Measurements from ENCODE around the gene SVOP. TPM values are rescaled to one million over a fixed set of nuclear protein-coding genes. Genes with fewer than 3 reads are reported as not detected.

The SVOP gene
- total and polyA plus RNA-seq, 2 of the 4 experiments (the other 2 are of a cell fraction): not detected

DNA sequence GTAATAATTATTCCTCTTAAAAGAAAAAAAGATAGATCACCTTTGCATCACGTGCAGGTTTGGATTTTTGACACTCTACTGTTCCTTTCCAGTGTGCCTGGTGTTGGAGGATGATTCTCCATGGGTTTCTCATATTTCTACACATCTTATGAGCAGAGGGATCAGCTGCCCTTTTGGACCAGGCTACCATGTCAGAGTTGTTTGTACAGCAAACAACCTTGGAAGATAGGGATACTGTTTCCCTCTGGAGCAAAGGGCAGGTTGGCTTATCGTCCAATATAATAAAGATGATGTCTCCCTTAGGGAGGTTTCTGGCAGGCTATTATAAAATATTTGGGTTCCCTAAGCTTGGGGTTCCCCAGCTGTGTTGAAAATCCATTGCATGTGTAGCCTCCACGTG lies 98.9 kb downstream of the SVOP start:
- no peak for TF ChIP-seq CTCF (conservative IDR thresholded peaks at IDR 0.05; ENCODE audit: low read depth, low read length)
- TF ChIP-seq, protein P1, sequence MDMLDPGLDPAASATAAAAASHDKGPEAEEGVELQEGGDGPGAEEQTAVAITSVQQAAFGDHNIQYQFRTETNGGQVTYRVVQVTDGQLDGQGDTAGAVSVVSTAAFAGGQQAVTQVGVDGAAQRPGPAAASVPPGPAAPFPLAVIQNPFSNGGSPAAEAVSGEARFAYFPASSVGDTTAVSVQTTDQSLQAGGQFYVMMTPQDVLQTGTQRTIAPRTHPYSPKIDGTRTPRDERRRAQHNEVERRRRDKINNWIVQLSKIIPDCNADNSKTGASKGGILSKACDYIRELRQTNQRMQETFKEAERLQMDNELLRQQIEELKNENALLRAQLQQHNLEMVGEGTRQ (IDR thresholded peaks at IDR 0.05; ENCODE audit: low read depth, low read length): no peak
- no peak for TF ChIP-seq FOS (IDR thresholded peaks at IDR 0.05; ENCODE audit: low read depth, low read length)
- TF ChIP-seq, protein P2, sequence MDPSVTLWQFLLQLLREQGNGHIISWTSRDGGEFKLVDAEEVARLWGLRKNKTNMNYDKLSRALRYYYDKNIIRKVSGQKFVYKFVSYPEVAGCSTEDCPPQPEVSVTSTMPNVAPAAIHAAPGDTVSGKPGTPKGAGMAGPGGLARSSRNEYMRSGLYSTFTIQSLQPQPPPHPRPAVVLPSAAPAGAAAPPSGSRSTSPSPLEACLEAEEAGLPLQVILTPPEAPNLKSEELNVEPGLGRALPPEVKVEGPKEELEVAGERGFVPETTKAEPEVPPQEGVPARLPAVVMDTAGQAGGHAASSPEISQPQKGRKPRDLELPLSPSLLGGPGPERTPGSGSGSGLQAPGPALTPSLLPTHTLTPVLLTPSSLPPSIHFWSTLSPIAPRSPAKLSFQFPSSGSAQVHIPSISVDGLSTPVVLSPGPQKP (IDR thresholded peaks at IDR 0.05; ENCODE audit: borderline replicate concordance, low read depth, low read length): no peak
- H3K18ac ChIP-seq (ENCODE audit: low read depth, low read length): no peak overlapping the region
- WGBS, 2 experiments (ENCODE audit: extremely low coverage in 2 of 2, insufficient read length in 1 of 2): 0% methylated on average over 1 of the region's 3 CpGs; no CpG with 5 or more reads in 1 of the 2 experiments
- BruUV-seq (replicated peaks): no TSS peak
- in situ Hi-C loops (cut with MboI; ENCODE audit: low sequenced_read_pairs) (no loop called here), dilution Hi-C loops (cut with HindIII; ENCODE audit: low sequenced_read_pairs, unreplicated experiment) (no loop called here), intact Hi-C loops (cut with micrococcal nuclease) (no loop called here)
- H4K5ac ChIP-seq (ENCODE audit: low read depth, low read length): no peak overlapping the region
- H2BK120ac ChIP-seq (ENCODE audit: low read depth, low read length): no peak overlapping the region
- H2BK5ac ChIP-seq (ENCODE audit: low read depth, low read length, poor library complexity, severe bottlenecking): no peak overlapping the region
- ATAC-seq (ENCODE audit: low read depth): no peak
- CTCF ChIA-PET: no interaction called here
- no peak overlapping the region for H3K14ac ChIP-seq (replicated peaks; ENCODE audit: low read depth, low read length)
- no peak overlapping the region for H4K91ac ChIP-seq (ENCODE audit: insufficient read depth, low read depth, low read length)
- H3K56ac ChIP-seq (ENCODE audit: extremely low read depth, insufficient read depth, low read length): no peak overlapping the region
- no peak overlapping the region for H2AK9ac ChIP-seq (replicated peaks; ENCODE audit: low read depth, low read length, poor library complexity)
- no peak overlapping the region for H3K4me3 ChIP-seq (ENCODE audit: insufficient read depth, low read depth, low read length)
- peaks cover 9% of the 10 kb centered on the region for H3K27me3 ChIP-seq (ENCODE audit: control insufficient read depth, insufficient read depth, low read length)
- no peak for DNase-seq
- POLR2A ChIA-PET (ENCODE audit: unreplicated experiment): no interaction called here
- H2AFZ ChIP-seq (replicated peaks; ENCODE audit: low read length, poor library complexity): no peak overlapping the region
- H4K20me1 ChIP-seq (ENCODE audit: insufficient read depth, low read length): no peaks in the 10 kb centered on the region
- H2AK5ac ChIP-seq (ENCODE audit: low read depth, low read length): no peak overlapping the region
- no peaks in the 10 kb centered on the region for H3K4me1 ChIP-seq (ENCODE audit: control insufficient read depth, insufficient read depth, low read length)
- no peak overlapping the region for H2BK15ac ChIP-seq (ENCODE audit: low read depth, low read length)
- H4K8ac ChIP-seq (ENCODE audit: low read depth in 2 of 2, low read length in 2 of 2): no peak overlapping the region
- no peak overlapping the region for H3K9ac ChIP-seq (ENCODE audit: low read depth, low read length)
- no peaks in the 10 kb centered on the region for H3K36me3 ChIP-seq (ENCODE audit: control insufficient read depth, insufficient read depth, low read length)
- H3K4me2 ChIP-seq (ENCODE audit: low read depth, low read length): no peak overlapping the region
- H2BK20ac ChIP-seq (ENCODE audit: low read depth, low read length): no peak overlapping the region
- peaks cover 6% of the 10 kb centered on the region; the same call in 1 of the 2 replicates for H3K9me3 ChIP-seq (ENCODE audit: control insufficient read depth, insufficient read depth, low read length)
- no peak overlapping the region for H3K4ac ChIP-seq (ENCODE audit: low read depth, low read length)
- H3K79me1 ChIP-seq (ENCODE audit: low read depth in 1 of 2, low read length in 2 of 2): no peaks in the 10 kb centered on the region
- no peak overlapping the region for H3K27ac ChIP-seq (ENCODE audit: insufficient read depth, low read length)
- no peak overlapping the region for H3K23ac ChIP-seq (ENCODE audit: low read depth, low read length)
- H3K9me1 ChIP-seq (ENCODE audit: insufficient read depth, low read length): no peaks in the 10 kb centered on the region
